Suprapubic skin (tissue), 4 donors: ENCODE results near the gene RASSF5. TPM values are rescaled to one million over a fixed set of nuclear protein-coding genes. Genes with fewer than 3 reads are reported as not detected.

Experiments
- DNase-seq, 2 donors: peaks; one replicate each; pipeline ENCODE4 v3.0.0-alpha.2; 2019; ENCODE audit warnings: low spot score in 2 of 2
- H3K27ac ChIP-seq: fragments of 200-600 bp; sonication (generic); one replicate; pipeline ENCODE4 v1.5.1; 2019
- H3K27me3 ChIP-seq: fragments of 200-600 bp; sonication (generic); one replicate; pipeline ENCODE4 v1.5.1; 2019
- H3K36me3 ChIP-seq: fragments of 200-600 bp; sonication (generic); one replicate; pipeline ENCODE4 v1.5.1; 2019
- H3K4me1 ChIP-seq: fragments of 200-600 bp; sonication (generic); one replicate; pipeline ENCODE4 v1.5.1; 2019
- H3K4me3 ChIP-seq: fragments of 200-600 bp; sonication (generic); one replicate; pipeline ENCODE4 v1.5.1; 2019; ENCODE audit warnings: mild to moderate bottlenecking
- H3K9me3 ChIP-seq: fragments of 200-600 bp; sonication (generic); one replicate; pipeline ENCODE4 v1.5.1; 2019
- EP300 ChIP-seq: sonication (generic); formaldehyde crosslinking; IDR thresholded peaks from one replicate; pipeline ENCODE4 v1.6.1; 2017; ENCODE audit warnings: antibody characterized with exemption
- POLR2A ChIP-seq, 2 donors: fragments of 450-650 bp; IDR thresholded peaks; one replicate each; pipeline ENCODE4 v1.6.1; 2017; ENCODE audit warnings: antibody characterized with exemption in 2 of 2, mild to moderate bottlenecking in 2 of 2, moderate library complexity in 2 of 2
- POLR2AphosphoS5 ChIP-seq, 3 donors: sonication (generic); formaldehyde crosslinking; IDR thresholded peaks; one replicate each; pipeline ENCODE4 v1.6.1; 2017; ENCODE audit warnings: antibody characterized with exemption in 3 of 3
- WGBS: methylation state at CpG from one replicate; pipeline ENCODE4 v1.1.5; 2018; 5-methylcytosine and 5-hydroxymethylcytosine counted together
- total RNA-seq, 4 donors: library from RNA; depleted of rRNA; stranded (reverse); fragments of >200 nt; gene quantifications; one replicate each; pipeline ENCODE4 v1.1.0, GENCODE V29; 2016
- TF ChIP-seq, protein P1 (sequence below), 2 donors: fragments of 200-600 bp in 1 of 2; fragments of 450-650 bp in 1 of 2; sonication (generic) in 1 of 2; IDR thresholded peaks; one replicate each; pipeline ENCODE4 v1.5.1; 2016 to 2019; ENCODE audit warnings: antibody characterized with exemption in 2 of 2, mild to moderate bottlenecking in 1 of 2, moderate library complexity in 1 of 2

Gene RASSF5
- total RNA-seq, 4 donors from 2014 or later = 34.8 to 74.5 (median 64.9) TPM

DNA sequence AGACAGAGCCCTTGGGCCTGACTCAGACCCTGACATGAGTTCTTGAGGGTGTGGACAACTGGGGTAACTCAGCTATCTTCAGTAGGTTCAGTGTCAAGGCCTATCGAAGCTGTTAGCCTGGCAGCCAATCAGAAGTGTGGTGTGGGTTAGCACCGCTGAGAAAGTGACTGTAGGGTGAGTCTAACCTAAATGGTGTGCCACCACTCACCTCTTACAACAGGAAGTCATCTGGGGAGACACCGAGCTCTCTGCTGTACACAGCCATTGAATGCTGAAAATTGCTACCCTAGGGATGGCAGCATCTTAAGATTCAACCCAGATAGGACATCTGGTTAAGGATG is 44.6 kb downstream of the RASSF5 start:
- no peak for DNase-seq
- WGBS = 84% methylated on average over 3 of the region's 3 CpGs
- no peak for TF ChIP-seq EP300
- TF ChIP-seq, protein P1, sequence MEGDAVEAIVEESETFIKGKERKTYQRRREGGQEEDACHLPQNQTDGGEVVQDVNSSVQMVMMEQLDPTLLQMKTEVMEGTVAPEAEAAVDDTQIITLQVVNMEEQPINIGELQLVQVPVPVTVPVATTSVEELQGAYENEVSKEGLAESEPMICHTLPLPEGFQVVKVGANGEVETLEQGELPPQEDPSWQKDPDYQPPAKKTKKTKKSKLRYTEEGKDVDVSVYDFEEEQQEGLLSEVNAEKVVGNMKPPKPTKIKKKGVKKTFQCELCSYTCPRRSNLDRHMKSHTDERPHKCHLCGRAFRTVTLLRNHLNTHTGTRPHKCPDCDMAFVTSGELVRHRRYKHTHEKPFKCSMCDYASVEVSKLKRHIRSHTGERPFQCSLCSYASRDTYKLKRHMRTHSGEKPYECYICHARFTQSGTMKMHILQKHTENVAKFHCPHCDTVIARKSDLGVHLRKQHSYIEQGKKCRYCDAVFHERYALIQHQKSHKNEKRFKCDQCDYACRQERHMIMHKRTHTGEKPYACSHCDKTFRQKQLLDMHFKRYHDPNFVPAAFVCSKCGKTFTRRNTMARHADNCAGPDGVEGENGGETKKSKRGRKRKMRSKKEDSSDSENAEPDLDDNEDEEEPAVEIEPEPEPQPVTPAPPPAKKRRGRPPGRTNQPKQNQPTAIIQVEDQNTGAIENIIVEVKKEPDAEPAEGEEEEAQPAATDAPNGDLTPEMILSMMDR (IDR thresholded peaks at IDR 0.05) = no peak
- TF ChIP-seq POLR2A (IDR thresholded peaks at IDR 0.05) = no peak
- TF ChIP-seq POLR2AphosphoS5 (IDR thresholded peaks at IDR 0.05) = no peak
- H3K27me3 ChIP-seq = no peaks in the 10 kb centered on the region
- peaks cover 29% of the 10 kb centered on the region for H3K4me1 ChIP-seq
- no peak overlapping the region for H3K27ac ChIP-seq
- no peak overlapping the region for H3K4me3 ChIP-seq
- no peaks in the 10 kb centered on the region for H3K9me3 ChIP-seq
- H3K36me3 ChIP-seq = no peaks in the 10 kb centered on the region

DNA sequence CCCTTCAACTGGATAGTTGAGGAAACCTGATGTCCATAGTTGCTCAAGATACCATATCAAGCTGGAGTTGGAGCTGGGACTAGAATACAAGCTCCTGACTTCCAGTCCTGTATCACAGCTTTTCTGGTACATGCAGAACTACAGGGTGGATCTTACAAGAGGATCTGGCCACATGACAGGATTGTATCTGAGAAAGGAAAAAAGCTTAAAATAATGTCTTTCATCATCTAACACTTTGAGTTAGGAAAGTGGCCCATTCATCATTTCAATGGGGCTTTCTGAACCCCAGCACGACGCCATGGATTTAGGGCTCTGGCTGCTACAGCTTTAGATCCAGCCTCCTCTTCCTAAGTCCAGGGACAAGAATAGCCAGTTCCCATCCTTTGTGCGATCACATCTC is 46.9 kb downstream of the RASSF5 start:
- WGBS = 98% methylated on average over 3 of the region's 3 CpGs
- DNase-seq = no peak
- no peak overlapping the region for H3K27ac ChIP-seq
- no peaks in the 10 kb centered on the region for H3K27me3 ChIP-seq
- H3K4me3 ChIP-seq = no peak overlapping the region
- peaks cover 43% of the 10 kb centered on the region for H3K4me1 ChIP-seq
- no peaks in the 10 kb centered on the region for H3K9me3 ChIP-seq
- TF ChIP-seq POLR2AphosphoS5 (IDR thresholded peaks at IDR 0.05) (no peak), POLR2A (IDR thresholded peaks at IDR 0.05) (no peak), EP300 (no peak)
- TF ChIP-seq, protein P1 (IDR thresholded peaks at IDR 0.05) = no peak
- H3K36me3 ChIP-seq = no peaks in the 10 kb centered on the region

DNA sequence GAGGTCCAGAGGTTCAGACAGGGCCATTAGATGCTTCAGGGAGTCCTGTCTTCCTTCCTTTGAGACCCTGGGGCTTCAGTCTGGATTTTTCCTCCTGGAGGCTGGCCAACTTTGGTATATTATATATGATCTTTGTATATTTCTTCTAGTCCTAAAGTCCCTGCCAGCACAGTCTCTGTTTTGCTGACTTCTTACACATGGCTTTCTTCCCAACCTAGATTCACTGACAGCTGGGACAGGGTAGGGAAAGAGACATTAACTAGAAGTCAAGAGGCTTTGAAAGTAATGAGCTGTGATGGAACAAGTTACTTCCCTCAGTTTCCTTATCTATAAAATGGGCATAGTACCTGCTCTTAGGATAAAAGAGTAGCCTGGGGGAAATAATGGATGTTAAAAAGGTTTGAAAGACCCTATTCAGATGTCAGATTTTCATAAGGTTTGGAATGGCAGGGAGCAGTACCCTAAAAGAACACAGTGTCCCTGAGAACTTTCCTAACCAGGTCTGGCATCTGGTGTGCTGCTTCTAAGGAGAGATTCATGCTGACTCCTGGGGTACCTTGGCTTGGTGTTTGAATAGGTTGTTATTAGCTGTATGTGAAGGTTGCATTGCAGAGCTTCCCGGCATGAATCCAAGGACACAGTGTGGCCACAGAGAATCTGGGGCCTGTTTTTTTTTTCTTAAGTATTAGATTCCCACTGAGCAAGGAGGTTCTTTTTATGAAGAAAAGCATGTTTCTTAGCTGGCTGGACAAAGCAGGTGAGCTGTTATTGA is 47.6 kb downstream of the RASSF5 start:
- Histone ChIP-seq H3K36me3 (no peaks in the 10 kb centered on the region), H3K9me3 (no peaks in the 10 kb centered on the region), H3K27ac (peak overlapping the region; percentile 21), H3K27me3 (no peaks in the 10 kb centered on the region), H3K4me1 (peaks cover 49% of the 10 kb centered on the region), H3K4me3 (no peak overlapping the region)
- 79% methylated on average over 1 of the region's 1 CpG for WGBS
- TF ChIP-seq POLR2A (IDR thresholded peaks at IDR 0.05) (no peak), EP300 (no peak), POLR2AphosphoS5 (IDR thresholded peaks at IDR 0.05) (no peak)
- TF ChIP-seq, protein P1 (IDR thresholded peaks at IDR 0.05) = no peak
- DNase-seq = no peak

DNA sequence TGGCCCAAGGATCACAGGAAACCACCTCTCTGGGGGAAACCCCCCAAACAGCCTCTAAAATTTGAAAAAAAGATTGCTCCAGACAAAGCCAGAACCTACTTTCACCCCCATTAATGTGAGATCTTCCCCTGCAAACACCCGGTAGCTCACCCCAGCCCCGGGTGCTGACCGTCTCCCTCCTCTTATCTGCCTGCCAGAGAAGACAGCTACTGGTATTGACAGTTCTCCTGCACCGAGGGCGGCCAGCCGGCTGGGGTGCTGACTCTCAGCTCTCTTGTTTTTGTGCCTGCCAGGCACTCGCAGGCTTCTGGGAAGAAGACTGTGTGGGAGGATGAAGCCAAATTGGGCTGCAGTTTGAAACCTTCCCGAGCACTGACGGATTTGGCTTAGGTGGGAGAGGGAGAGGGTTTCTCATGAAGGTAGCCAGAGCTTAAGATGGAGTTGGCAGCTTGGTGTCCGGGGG is 48.2 kb downstream of the RASSF5 start:
- WGBS = 34% methylated on average over 7 of the region's 10 CpGs
- Histone ChIP-seq H3K27me3 (no peaks in the 10 kb centered on the region), H3K4me1 (peaks cover 54% of the 10 kb centered on the region), H3K36me3 (no peaks in the 10 kb centered on the region), H3K4me3 (no peak overlapping the region), H3K9me3 (no peaks in the 10 kb centered on the region), H3K27ac (peak overlapping the region; percentile 21)
- no peak for DNase-seq
- TF ChIP-seq POLR2AphosphoS5 (IDR thresholded peaks at IDR 0.05) = no peak
- no peak for TF ChIP-seq EP300
- TF ChIP-seq, protein P1 (IDR thresholded peaks at IDR 0.05) = no peak
- no peak for TF ChIP-seq POLR2A (IDR thresholded peaks at IDR 0.05)

DNA sequence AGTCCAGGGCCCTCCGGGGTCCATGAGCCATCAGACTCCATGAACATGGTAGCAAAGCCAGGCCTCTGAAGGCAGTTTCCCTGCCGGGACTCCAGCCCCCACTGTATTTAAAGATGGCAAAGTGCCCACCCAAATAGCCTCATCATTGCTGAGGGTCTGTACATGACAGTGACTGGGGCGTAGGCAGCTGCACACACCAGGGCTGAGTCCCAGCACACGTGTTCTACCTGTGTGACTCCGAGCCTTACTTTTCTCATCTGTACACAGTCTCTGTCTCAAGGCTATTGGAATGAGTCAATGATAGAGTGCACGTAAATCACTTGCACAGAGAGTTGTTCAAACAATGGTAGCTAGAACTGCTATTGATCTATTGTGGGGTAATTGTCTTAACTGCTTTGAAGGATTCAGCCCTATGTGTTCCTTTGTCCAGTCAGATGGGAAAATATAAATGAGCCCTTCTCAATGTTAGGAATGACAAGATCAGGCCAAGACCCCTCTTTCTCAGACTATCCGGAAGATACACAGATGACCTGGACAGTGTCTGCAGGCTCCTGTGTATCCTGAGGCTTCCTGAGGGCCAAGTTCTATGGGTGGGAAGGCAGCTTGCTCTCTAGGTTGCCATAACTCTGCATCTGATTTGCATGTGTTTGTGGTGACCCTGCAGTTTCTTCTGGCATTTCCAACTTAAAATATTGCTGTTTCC is 48.9 kb downstream of the RASSF5 start:
- Histone ChIP-seq H3K4me3 (peak overlapping the region; percentile 63), H3K27me3 (no peaks in the 10 kb centered on the region), H3K27ac (peak overlapping the region; percentile 21), H3K4me1 (peaks cover 54% of the 10 kb centered on the region), H3K36me3 (no peaks in the 10 kb centered on the region), H3K9me3 (no peaks in the 10 kb centered on the region)
- DNase-seq = no peak
- TF ChIP-seq EP300 (no peak), POLR2A (IDR thresholded peaks at IDR 0.05) (no peak), POLR2AphosphoS5 (IDR thresholded peaks at IDR 0.05) (no peak)
- TF ChIP-seq, protein P1 (IDR thresholded peaks at IDR 0.05) = no peak
- 71% methylated on average over 7 of the region's 7 CpGs for WGBS
